ENCODE measurements around the gene SLC4A3. TPM values are rescaled to one million over a fixed set of nuclear protein-coding genes. Genes with fewer than 3 reads are reported as not detected.

Gene SLC4A3, protein sequence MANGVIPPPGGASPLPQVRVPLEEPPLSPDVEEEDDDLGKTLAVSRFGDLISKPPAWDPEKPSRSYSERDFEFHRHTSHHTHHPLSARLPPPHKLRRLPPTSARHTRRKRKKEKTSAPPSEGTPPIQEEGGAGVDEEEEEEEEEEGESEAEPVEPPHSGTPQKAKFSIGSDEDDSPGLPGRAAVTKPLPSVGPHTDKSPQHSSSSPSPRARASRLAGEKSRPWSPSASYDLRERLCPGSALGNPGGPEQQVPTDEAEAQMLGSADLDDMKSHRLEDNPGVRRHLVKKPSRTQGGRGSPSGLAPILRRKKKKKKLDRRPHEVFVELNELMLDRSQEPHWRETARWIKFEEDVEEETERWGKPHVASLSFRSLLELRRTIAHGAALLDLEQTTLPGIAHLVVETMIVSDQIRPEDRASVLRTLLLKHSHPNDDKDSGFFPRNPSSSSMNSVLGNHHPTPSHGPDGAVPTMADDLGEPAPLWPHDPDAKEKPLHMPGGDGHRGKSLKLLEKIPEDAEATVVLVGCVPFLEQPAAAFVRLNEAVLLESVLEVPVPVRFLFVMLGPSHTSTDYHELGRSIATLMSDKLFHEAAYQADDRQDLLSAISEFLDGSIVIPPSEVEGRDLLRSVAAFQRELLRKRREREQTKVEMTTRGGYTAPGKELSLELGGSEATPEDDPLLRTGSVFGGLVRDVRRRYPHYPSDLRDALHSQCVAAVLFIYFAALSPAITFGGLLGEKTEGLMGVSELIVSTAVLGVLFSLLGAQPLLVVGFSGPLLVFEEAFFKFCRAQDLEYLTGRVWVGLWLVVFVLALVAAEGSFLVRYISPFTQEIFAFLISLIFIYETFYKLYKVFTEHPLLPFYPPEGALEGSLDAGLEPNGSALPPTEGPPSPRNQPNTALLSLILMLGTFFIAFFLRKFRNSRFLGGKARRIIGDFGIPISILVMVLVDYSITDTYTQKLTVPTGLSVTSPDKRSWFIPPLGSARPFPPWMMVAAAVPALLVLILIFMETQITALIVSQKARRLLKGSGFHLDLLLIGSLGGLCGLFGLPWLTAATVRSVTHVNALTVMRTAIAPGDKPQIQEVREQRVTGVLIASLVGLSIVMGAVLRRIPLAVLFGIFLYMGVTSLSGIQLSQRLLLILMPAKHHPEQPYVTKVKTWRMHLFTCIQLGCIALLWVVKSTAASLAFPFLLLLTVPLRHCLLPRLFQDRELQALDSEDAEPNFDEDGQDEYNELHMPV
- not detected for total RNA-seq

- Mint-ChIP-seq H3K36me3 (ENCODE audit: low read depth) (no peaks in the 10 kb centered on the region), H3K27me3 (peaks cover 30% of the 10 kb centered on the region), H3K9me3 (no peaks in the 10 kb centered on the region), H3K4me1 (peaks cover 6% of the 10 kb centered on the region), H3K27ac (no peak within 1 kb of the TSS), H3K4me3 (peak within 1 kb of the TSS; percentile 62)
- ChIA-PET POLR2A (no interaction called here), CTCF (interaction anchor here (1.0 to 1.7 kb wide), 3 partner anchors 9 to 31 kb away, joined by 3 to 5 read pairs (median 3); no protein-coding TSS in a partner anchor)
- no peak for DNase-seq
Measured at GRCh38 chr2:219627103-219628100, at the start of gene SLC4A3. Gene SLC4A3 (plus strand): TSS chr2:219627630. CDS start chr2:219627993, 363 bp downstream.

DNA sequence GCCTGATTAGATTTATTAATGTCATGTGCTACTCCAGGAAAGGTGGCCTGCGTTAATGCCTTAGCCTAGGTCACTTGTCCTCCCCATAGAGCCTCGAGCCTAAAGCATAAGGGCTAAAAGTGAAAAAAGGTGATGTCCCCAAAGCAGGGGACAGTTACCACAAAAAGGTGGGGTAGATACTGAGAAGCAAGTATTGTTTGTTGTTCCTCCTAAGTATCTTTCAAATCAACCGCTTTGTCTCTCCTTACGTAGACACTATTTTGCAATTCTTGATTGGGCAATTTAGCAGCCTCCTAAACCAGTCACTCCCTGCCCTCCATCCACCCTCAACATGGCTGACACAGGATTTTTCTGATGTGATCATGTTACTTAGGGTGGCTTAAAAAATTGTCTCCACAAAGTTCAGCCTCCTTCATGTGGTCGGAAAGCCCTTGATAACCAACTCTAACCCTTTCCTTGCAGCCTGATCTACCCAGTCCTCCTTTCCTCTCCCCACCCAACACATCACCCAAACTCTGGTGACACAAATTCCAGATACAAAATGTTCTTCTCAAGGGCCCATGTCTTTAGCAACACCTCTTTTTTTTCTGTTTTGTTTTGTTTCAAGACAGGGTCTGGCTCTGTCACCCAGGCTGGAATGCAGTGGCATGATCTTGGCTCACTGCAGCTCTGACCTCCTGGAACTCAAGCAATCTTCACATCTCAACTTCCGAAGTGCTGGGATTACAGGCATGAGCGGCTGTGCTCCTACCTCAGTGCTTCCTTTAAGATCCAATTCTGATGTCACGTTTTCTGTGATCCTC is 48.4 kb upstream of the SLC4A3 start:
- Mint-ChIP-seq H3K4me3 (no peak overlapping the region), H3K27ac (no peak overlapping the region), H3K4me1 (no peaks in the 10 kb centered on the region), H3K36me3 (ENCODE audit: low read depth) (no peaks in the 10 kb centered on the region), H3K27me3 (peaks cover 6% of the 10 kb centered on the region), H3K9me3 (no peaks in the 10 kb centered on the region)
- ChIA-PET CTCF (interaction anchor here (1.0 kb wide), 1 partner anchor 18 kb away, joined by 8 read pairs; no protein-coding TSS in a partner anchor), POLR2A (no interaction called here)
- DNase-seq = no peak

- POLR2A ChIA-PET = no interaction called here
- Mint-ChIP-seq H3K36me3 (ENCODE audit: low read depth) (no peaks in the 10 kb centered on the region), H3K27ac (no peak overlapping the region), H3K4me1 (no peaks in the 10 kb centered on the region), H3K27me3 (peaks cover 9% of the 10 kb centered on the region), H3K9me3 (no peaks in the 10 kb centered on the region), H3K4me3 (no peak overlapping the region)
- DNase-seq = no peak
- CTCF ChIA-PET = no interaction called here
Measured at GRCh38 chr2:219581346-219581745, 46.1 kb upstream of the SLC4A3 start.

GRCh38 chr2:219591091-219591490 is 36.3 kb upstream of the SLC4A3 start:
- no peak for DNase-seq
- Mint-ChIP-seq H3K27me3 (peaks cover 2% of the 10 kb centered on the region), H3K9me3 (no peaks in the 10 kb centered on the region), H3K4me3 (no peak overlapping the region), H3K27ac (no peak overlapping the region), H3K4me1 (no peaks in the 10 kb centered on the region), H3K36me3 (ENCODE audit: low read depth) (no peaks in the 10 kb centered on the region)
- ChIA-PET POLR2A (no interaction called here), CTCF (interaction anchor here (1.0 kb wide), 1 partner anchor 35 kb away, joined by 3 read pairs; no protein-coding TSS in a partner anchor)

- ChIA-PET CTCF (interaction anchor here (0.8 kb wide), 1 partner anchor 8 kb away, joined by 3 read pairs; no protein-coding TSS in a partner anchor), POLR2A (no interaction called here)
- H3K27me3 Mint-ChIP-seq = no peaks in the 10 kb centered on the region
- H3K36me3 Mint-ChIP-seq (ENCODE audit: low read depth) = no peaks in the 10 kb centered on the region
- no peak overlapping the region for H3K4me3 Mint-ChIP-seq
- H3K27ac Mint-ChIP-seq = no peak overlapping the region
- peaks cover 8% of the 10 kb centered on the region for H3K4me1 Mint-ChIP-seq
- no peaks in the 10 kb centered on the region for H3K9me3 Mint-ChIP-seq
- no peak for DNase-seq
Measured at GRCh38 chr2:219592736-219593135, 34.7 kb upstream of the SLC4A3 start.

DNA sequence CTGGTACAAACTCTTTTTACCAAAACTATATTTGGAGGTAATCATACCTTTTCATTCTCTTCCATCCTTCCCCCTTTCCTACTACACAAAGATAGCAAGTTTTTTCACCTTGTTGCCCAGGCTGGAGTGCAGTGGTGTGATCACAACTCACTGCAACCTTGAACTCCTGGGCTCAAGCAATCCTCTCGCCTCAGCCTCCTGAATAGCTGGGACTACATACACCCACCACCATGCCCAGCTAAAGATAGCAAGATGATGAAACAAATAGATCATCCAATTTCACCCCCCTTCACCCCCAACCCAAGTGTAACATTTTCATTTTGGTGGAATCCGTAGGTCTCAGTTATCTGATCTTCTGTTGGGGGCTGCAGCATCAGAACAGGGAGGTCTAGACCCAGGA is 34.3 kb upstream of the SLC4A3 start:
- no peak for DNase-seq
- H3K4me3 Mint-ChIP-seq = no peak overlapping the region
- CTCF ChIA-PET = interaction anchor here (0.6 to 1.4 kb wide), 3 partner anchors 9 to 52 kb away, joined by 3 to 4 read pairs (median 3); no protein-coding TSS in a partner anchor

DNA sequence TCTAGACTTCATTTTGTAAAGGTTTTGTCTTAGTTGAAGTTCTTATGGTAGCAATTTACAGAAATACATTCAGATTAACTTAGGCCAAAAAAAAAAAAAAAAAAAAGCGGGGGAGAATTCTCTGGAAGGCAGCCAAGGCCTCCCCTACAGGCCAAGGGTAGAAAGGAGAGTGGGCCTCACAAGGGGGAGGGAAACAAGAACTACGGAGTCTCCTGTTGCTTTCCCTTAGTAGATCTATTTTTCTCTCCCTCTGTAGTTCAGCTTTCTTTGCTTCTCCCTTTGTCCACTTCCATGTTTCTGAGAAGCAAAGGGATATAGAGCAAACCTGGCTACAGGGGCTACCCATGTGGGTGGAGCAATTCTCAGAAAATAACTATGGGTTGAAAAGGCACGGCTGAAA is 32.2 kb upstream of the SLC4A3 start:
- H3K27ac Mint-ChIP-seq = no peak overlapping the region
- POLR2A ChIA-PET = interaction anchor here (0.6 kb wide), 1 partner anchor 132 kb away, joined by 4 read pairs; no protein-coding TSS in a partner anchor

More for the DNA sequence above, 34.3 kb upstream of the SLC4A3 start:
- H3K36me3 Mint-ChIP-seq (ENCODE audit: low read depth) = no peaks in the 10 kb centered on the region
- peaks cover 11% of the 10 kb centered on the region for H3K4me1 Mint-ChIP-seq
- POLR2A ChIA-PET = no interaction called here
- H3K27me3 Mint-ChIP-seq = no peaks in the 10 kb centered on the region
- H3K27ac Mint-ChIP-seq = no peak overlapping the region
- no peaks in the 10 kb centered on the region for H3K9me3 Mint-ChIP-seq

DNA sequence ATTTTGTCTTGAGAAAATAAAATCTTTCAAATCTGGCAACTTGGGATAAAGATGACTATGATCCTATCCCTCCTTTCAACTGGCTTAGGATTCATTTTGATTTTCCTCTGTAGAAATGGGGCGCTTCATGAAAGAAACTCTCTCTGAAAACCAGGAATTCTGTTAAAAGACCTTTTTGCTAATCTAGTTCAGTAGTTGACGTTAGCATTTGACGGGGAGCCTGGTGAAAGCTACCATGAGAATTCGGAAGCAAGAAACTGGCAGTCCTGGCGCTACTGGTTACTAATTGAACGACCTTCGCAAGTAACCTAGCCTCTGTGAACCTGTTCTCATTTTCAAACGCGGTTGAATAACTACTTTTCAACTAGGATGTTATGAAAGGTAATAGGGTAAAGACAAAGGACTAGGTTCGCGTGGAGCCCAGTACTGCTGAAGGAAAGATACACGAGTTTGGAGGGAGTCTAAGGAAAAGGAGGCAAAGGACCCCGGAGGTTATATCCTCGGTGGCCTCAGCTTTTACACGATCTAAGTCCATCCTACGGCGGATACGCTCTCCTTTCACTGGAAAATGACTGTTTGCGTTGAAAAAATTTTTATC is 30.4 kb upstream of the SLC4A3 start:
- Mint-ChIP-seq H3K4me3 (peak overlapping the region; percentile 92), H3K27me3 (no peaks in the 10 kb centered on the region)
- CTCF ChIA-PET = interaction anchor here (0.7 to 2.3 kb wide), 5 partner anchors 10 to 67 kb away, joined by 3 to 7 read pairs (median 3); no protein-coding TSS in a partner anchor

More for the DNA sequence above, 32.2 kb upstream of the SLC4A3 start:
- H3K36me3 Mint-ChIP-seq (ENCODE audit: low read depth) = no peaks in the 10 kb centered on the region
- peaks cover 22% of the 10 kb centered on the region for H3K4me1 Mint-ChIP-seq
- H3K4me3 Mint-ChIP-seq = no peak overlapping the region
- H3K27me3 Mint-ChIP-seq = no peaks in the 10 kb centered on the region
- no peak for DNase-seq
- CTCF ChIA-PET = interaction anchor here (0.9 kb wide), 1 partner anchor 15 kb away, joined by 3 read pairs; no protein-coding TSS in a partner anchor
- H3K9me3 Mint-ChIP-seq = no peaks in the 10 kb centered on the region

GRCh38 chr2:219597552-219598307 is 29.7 kb upstream of the SLC4A3 start, which contains the start of gene STK11IP:
Gene STK11IP (plus strand): TSS chr2:219597857. CDS start chr2:219598120, 263 bp downstream.
- H3K36me3 Mint-ChIP-seq (ENCODE audit: low read depth) = peaks cover 3% of the 10 kb centered on the region
- H3K4me1 Mint-ChIP-seq = peaks cover 27% of the 10 kb centered on the region
- H3K27me3 Mint-ChIP-seq = no peaks in the 10 kb centered on the region
- peak within 1 kb of the TSS; percentile 92 for H3K4me3 Mint-ChIP-seq
- no peaks in the 10 kb centered on the region for H3K9me3 Mint-ChIP-seq
- peak within 1 kb of the TSS; percentile 96 for H3K27ac Mint-ChIP-seq
- ChIA-PET CTCF (interaction anchor here (0.7 to 2.3 kb wide), 4 partner anchors 45 to 68 kb away, joined by 3 to 7 read pairs (median 3); no protein-coding TSS in a partner anchor), POLR2A (no interaction called here)
- peak; percentile 95 for DNase-seq

More for the DNA sequence above, 30.4 kb upstream of the SLC4A3 start:
- POLR2A ChIA-PET = no interaction called here
- Mint-ChIP-seq H3K27ac (peak overlapping the region; percentile 96), H3K9me3 (no peaks in the 10 kb centered on the region), H3K36me3 (ENCODE audit: low read depth) (peaks cover 3% of the 10 kb centered on the region), H3K4me1 (peaks cover 27% of the 10 kb centered on the region)
- no peak for DNase-seq

Data from activated CD4-positive, alpha-beta T cell treated with anti-CD3 and anti-CD28 coated beads, Interleukin-2, amount 10 ng/mL, durations not matched to agents 7 days and 5 days (primary cell).